Measurements from ENCODE around the gene TOX2.
A peak's percentile ranks its signal among the peaks of the same experiment; 100 is the strongest.
"Not testable (repeated sequence)": the region's sequence is repeated elsewhere in the genome, so short reads cannot be mapped to it uniquely, and the experiment has no call there.

TOX2 gene

DNA sequence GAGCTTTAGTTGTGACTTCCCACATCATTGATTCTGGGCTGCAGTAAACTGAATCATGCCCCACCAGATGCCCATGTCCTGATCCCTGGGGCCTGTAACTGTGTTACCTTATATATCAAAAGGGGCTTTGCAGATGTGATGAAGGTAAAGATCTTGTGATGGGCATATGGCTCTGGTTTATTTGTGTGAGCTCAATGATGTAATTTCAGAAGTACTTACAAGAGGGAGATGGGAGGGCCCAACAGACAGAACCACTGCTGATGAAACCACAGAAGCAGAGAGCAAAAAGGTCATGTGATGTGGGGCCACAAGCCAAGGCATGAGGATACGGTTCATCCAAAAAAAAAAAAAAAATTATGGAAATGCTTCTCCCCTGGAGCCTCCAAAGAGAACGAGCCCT is 118.7 kb downstream of the TOX2 start:
- DNase-seq (ENCODE audit: low read depth): peak; percentile 62

DNA sequence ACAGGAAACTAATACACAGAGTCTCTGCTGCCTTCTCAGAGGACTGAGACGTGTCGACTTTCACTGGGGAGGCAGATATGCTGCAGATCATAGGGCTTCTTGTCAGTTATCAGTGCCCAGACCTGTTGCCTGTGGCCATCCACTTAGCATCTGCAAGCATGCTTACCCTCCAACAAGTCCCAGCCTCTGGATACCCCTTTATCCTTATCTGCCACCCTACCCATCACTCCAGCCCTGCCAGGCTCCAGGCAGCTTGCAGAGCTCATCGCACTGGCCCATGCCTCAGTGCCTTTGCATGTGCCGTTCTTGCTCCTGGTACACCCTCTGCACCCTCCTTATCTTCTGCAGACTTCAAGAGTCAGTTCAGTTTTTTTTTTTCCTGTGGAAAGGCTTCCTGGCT is 119.2 kb downstream of the TOX2 start:
- no peak for DNase-seq (ENCODE audit: low read depth)

DNA sequence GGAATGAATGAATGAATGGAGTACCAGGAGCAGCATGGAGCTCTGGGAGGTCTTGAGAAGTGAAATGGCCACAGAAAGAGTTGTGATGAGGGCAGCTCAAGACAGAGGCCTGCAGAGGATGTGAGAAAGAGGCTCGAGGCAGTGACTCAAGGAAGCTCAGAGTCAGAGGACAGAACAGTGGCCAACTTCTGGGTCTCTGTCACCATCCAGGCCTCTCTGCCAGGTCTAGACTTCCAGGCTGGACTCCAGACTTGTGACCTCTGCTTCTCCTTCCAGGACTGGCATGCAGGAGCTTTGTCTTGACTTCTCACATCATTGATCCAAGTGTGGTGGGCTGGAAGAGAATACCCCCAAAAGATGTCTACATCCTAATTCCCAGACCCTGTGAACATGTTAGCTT is 119.8 kb downstream of the TOX2 start:
- no peak for DNase-seq (ENCODE audit: low read depth)

DNA sequence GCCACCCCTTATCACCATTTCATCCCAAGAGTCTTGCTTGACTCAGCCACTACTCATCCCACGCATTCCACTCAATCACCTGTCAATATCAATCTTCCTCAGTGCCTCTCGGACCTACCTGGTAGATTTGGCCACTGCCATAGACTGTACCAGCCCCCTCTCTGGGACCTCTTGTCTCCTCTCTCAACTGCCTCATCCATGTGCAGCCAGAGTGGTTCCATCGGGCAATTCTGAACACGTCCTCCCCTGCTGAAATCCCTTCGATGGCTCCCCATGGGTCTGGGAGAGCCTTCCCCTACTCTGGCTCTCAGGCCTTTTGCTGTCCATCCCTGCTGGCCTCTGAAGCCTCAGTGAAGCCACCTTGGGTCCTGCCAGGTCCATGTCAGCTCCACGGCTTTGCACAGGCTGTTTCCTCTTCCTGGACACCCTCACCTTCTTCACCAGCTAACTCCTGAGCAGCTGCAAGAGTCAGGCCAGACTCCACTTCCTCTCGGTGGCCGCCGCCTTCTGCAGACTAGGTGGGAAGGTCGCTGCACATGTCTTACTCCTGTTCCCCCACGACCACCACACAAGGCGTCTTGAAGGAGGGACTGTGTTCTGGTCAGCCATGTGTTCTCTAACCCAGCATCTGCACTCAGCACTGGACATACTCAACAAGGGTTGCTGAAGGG is 120.4 kb downstream of the TOX2 start:
- no peak for DNase-seq (ENCODE audit: low read depth)

DNA sequence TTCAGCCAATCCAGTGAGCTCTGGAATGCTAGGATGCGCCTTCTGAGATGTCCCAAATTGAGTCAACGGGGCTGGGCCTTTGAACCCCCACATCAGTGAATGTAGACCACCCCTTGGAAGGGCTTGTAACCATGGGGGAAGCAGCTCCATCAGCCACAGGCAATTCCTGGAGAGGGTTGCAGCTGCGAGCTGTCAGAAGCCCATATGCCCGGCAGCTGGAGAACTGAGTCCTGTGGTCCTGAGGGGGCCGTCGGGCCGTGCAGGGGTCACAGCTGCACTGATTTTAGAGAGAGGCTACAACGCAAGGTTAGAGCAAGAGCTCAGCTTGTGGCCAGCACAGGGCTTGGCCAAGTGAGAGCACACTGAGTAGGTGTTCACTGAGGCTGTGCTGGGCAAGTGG is 121.3 kb downstream of the TOX2 start:
- DNase-seq (ENCODE audit: low read depth): no peak

DNA sequence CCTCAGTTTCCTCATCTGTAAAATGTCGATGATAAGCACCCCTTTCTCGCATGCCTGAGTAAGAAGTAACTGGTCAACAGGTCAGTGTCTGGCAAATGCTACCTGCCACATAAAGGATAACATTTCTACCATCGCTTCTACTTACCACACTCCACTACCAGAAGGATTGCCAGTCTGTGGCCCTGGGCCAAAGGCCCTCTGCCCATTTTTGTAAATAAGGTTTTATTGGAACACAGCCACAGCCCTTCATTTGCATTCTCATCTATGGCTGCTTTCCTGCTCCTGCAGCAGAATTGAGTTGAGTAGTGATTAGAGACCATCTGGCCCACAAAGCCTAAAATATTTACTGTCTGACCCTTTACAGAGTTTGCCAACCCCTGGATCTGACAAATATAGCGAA is 121.8 kb downstream of the TOX2 start:
- DNase-seq (ENCODE audit: low read depth): no peak

DNA sequence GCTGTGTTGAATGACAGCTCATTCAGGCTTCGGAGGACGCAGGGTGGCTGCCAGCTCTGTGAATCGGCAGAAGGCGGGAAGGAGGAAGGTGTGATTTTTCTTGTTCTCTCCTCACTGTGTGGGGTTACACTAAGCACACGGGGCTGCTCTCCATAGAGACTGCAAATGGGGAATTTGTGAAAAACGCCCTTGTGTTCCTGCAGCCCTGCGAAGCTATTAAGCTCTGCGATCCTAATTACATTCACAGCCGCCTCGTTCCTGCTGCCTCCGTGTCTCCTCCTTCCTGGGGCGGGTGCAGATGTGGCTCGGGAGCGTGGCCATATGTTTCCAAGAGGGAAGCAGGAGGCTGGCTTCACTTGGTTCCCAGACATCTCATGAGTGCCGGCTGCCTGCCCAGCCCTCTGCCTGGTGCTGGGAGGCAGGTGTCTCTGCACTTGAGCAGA is 124.0 kb downstream of the TOX2 start:
- no peak for DNase-seq (ENCODE audit: low read depth)

DNA sequence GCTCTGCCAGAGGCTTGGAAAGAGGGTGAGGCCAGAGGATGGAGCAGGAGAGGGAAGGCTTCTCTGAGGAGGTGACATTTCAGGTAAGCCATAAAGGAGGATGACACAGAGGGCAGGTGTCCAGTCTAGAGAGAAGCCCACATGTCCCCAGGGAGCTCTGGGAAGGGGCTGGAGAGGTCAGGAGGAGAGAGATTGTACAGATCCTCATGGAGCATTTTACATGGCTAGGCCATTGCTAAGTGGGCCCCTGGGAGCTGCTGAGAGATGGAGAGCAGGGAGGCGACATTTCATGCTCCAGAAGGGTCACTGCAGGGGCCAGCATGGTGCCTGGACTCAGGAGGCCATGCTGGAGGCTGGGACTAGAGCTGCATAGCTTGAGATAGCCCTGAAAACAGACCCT is 124.5 kb downstream of the TOX2 start:
- no peak for DNase-seq (ENCODE audit: low read depth)

DNA sequence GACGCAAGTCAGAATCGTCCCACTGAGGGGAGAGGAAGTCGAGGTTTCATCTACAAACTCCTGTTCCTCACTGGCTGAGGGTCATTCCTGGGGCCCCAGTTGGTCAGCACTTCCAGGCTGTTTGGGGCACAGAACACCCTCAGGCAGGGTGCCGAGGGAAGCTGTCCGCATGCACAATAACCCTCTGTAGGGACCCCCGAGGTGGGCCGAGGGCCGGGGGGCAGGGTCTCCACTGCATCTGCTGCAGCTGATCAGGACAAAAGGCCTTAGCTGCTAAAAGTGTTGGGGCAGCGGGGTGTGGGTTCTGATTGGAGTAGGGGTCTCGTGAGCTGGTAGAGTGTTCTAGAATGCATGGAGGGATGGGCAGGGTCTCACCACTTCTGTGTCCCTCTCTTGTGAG is 125.1 kb downstream of the TOX2 start:
- DNase-seq (ENCODE audit: low read depth): no peak

DNA sequence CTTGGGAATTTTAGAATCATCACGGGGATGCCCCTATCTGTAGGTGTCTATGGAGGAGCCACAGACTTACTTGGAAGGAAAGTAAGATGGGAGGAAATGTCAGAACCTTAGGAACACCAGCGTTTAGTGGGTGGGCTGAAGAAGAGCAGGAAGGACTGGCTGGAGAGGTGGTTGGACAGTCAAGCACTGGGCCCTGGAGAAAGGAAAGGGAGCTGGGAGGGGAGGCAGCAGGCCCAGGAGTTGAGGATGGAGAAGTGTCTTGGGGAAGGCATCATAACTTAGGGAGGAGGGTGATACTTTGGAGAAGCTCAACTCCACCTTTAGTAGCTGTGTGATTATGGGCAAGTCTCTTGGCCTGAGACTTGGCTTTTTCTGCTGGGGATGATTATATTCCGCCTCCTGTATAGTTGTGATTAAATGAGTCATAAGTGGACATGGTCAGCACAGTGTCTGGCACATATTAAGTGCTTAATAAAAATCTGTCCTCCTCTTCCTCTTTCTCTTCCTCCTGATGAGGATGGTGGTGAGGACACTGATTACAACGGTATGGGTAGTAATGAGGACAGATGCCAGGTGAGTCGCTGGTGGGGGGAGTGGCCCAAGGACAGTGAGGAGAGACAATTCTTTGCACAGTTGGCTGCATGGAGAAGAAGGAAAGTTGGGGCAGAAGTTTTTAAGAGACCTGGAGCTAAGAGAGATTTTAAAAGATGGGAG is 125.7 kb downstream of the TOX2 start:
- DNase-seq (ENCODE audit: low read depth): no peak

DNA sequence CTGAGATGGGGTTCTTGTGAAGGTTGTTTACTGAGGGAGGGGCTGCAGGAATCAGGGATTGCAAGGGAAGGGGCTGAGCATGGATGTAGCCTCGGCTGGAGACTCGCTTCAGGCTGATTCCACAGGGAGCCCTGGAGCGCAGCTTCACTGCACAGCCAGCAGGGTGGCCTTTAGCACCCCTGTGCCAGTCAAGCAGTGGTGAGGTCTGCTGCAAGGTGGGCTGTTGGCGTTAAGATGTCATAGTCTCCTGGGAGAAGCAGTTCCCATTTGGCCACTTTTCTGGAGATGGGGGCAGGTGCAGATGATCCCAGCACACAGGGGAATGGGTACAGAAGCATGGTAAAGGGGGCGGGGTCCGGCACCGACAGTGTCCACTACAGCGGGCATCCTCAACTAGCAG is 126.3 kb downstream of the TOX2 start:
- DNase-seq (ENCODE audit: low read depth): no peak

DNA sequence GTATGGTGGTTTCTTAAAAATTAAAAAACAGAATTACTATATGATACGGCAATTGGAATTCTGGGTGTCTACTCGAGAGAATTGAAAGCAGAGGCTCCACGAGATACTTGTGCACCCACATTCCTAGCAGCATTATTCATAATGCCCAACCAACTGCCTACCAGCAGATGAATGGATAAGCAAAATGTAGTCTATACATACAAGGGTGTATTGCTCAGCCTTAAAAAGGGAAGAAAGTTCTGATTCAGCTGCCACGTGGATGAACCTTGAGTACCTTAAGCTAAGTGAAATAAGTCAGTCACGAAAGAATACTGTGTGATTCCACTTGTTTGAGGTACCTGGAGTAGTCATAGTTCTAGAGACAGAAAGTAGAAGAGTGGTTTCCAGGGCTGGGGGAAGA is 130.1 kb downstream of the TOX2 start:
- not testable (repeated sequence) for DNase-seq (ENCODE audit: low read depth)

DNA sequence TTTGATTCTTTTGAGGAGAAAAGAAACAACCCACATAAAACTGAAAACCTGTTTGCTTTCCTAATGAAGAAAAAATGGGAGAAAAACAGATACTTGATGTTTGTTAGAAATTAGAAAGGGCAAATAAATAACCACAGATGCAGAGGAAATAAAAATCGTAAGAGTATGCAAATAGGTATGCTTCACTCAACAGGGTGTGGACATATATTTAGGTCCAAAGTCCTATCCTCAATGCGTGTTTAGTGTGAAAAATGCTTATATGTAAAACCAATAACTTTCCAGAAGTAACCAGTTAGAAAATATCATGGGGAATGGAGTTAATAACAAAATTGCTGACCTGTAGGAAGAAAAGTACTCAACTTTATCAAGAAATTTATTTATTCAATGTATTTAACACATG is 135.7 kb downstream of the TOX2 start:
- no peak for DNase-seq (ENCODE audit: low read depth)

DNA sequence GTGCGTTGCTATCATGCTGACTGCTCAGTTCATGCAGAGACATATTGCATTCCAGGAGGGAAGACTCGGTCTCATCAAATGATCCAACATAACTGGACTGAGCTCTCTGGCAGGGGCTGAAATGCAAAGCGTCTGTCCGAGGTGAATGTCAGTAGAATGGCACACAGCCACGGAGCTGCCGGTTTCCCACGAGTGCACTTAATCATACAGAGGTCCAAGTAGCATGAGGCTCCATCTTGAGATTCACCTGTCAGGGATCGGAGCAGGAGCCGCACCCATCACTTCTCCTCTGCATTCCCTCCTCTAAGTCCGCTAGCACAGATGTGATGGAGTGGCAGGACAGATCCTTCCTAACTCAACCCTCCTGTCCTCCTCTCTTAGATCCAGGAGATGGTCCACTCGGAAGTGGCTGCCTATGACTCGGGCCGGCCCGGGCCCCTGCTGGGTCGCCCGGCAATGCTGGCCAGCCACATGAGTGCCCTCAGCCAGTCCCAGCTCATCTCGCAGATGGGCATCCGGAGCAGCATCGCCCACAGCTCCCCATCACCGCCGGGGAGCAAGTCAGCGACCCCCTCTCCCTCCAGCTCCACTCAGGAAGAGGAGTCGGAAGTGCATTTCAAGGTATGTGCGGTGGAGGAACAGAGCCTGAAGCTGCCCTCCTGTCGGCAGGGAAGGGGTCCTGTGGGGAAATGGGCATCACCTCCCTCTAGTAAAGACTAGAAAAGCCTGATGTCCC is 136.4 kb downstream of the TOX2 start:
- no peak for DNase-seq (ENCODE audit: low read depth)

DNA sequence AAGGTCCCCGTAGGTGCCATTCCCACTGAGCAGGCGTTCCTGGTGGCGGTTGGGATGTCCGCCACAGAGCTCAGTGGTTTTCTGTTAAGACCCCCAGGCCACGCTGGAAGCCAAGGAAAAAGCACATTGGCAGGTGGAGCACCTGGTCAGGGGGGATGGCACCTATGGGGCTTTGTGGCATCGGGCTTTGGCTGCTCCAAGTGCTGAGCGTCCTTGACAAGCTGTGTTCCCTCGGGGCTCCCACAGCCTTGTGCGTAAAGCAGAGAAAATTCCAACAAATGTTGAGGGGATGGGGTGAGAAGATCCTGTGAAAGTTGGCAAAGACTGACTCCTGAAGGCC is 137.0 kb downstream of the TOX2 start:
- DNase-seq (ENCODE audit: low read depth): no peak

DNA sequence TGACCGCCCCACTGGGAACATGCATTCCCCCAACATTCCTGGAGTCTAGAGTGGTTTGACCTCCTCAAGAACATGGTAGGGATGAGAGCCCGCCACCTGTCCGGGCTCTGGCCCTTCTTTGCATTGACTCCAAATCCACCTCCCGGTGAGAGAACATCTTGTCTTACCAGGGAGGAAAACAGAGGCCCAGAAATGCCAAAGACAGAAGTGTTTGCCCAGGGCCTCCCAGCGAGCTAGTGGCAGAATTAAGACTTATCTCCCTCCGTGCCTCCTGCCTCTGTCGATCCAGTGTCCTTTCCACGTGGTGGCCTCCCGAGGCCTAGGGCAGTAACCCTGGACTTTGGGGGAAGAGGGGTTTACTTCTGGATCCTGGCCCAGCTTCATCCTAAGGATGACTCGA is 137.5 kb downstream of the TOX2 start:
- no peak for DNase-seq (ENCODE audit: low read depth)

DNA sequence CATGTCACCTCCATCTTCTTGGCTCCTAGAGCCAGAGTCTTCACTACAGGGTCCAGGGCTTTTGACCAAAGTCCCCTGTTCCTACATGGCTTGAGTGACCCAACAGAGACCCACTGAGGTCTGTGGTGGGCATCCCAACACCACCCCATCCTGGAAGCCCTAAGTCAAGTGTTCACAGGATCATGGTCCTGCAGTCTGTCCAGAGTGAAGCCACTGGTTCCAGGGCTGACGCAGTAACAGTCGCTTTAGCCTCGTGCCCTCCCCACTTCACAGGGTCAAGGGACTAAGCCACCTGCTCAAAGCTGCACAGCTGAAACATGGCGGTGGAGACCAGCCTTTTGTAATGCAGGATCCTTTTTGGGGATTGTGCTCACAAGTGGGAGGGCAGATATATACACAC is 138.4 kb downstream of the TOX2 start:
- no peak for DNase-seq (ENCODE audit: low read depth)

DNA sequence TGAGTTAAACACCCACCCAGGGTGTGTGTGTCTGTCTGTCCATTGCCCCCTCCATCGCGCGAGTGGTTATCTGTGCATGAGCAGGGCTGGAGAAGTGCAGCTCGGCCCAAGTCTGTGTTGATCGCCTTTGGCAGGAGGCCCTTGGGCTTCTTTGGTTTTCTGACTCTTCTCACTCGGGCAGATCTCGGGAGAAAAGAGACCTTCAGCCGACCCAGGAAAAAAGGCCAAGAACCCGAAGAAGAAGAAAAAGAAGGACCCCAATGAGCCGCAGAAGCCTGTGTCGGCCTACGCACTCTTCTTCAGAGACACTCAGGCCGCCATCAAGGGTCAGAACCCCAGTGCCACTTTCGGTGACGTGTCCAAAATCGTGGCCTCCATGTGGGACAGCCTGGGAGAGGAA is 139.5 kb downstream of the TOX2 start:
- no peak for DNase-seq (ENCODE audit: low read depth)

DNA sequence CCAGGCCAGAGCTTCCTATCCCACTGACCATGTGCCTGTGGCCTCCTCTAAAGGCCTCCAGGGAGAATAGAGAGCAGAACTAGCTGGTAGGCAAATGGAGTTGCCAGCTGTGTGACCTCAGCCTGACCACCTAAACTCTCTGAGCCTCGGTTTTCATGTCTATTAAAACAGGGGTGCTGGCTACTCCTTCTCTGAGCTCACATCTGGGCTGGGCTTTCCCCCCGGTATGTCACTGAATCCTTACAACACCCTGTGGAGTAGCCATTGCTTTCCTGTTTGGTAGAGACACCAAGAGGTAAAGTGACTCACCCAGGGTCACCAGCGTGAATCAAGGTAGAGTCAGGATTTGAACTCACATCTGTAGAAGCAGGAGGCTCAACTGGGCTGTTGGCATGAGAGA is 140.2 kb downstream of the TOX2 start:
- DNase-seq (ENCODE audit: low read depth): no peak

DNA sequence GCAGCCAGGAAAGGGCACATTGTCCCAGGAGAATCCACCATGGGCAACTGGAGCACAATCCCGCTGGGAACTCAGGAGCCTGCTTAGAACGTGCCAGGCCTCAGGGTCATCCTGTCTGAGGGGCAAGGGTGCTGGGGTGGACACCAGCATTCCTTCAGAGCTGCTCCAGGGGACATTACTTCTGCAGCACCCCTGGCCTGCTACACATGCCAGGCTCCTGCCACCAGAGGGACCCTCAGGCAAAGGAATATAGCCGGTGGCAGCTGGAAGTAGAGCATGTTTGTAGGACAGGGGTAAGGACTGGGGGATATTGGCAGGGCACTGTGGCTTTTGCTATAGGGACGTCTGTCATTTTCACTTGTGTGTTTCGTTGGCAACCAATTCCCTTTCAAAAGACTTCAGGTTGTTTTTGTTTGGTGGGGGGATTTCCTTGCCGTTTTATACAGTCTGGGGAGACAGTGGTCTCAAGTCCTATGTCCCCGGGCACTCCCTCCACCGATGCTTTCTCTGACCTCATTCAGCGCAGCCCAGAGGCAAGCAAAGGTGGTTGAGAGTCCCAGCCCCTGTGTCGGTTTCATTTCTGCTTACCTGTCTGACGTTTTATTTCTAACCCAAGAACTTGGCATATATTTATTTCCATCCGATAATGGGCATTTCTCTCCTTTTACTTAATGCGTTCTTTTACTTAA is 141.5 kb downstream of the TOX2 start:
- peak; percentile 36 for DNase-seq (ENCODE audit: low read depth)

DNA sequence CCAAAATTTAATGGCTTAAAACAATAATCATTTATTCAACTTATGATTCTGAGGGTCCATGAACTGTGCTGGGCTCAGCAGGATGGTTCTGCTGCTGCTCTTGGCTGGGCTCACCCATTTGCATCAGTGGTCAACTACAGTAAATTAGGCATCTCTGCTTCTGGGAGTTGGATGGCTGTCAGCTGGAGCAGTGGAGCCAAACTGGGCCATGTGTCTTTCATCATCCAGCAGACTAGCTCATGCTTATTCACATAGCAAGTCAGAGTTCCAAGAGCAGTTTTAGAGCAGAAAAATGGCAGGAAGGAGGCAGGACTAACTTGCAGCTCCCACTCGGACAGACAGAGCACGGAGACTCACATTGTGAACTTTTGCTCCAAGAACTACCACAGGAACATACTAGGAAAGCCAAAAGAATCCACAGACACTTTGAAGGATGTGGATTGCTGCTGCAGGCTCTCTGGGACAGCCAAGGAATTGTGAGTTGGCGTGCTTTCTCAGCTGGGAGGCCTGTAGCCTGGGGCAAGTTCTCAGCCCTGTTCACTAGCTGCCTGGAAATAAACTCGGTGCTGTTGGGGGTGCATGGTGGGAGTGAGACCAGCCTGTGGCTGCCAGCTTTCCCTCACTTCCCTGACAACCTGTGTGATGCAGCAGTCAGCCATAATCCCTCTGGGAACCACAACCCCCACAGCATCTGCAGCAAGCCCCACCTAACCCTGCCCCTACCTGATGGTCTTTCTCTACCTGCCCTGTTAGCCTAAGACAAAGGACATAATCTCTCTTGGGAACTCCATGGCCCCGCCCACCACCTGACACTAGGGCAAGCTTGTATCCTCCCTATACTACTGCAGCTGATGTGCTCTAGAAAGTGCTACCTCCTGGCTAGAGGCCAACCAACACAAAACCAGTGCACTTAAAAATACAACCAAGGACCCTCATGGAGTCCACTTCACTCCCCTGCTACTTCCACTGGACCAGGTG is 143.3 kb downstream of the TOX2 start:
- DNase-seq (ENCODE audit: low read depth): peak; percentile 47
